ENCODE results near the gene VPS13D. TPM values are rescaled to one million over a fixed set of nuclear protein-coding genes. Genes with fewer than 3 reads are reported as not detected.

VPS13D gene
- total and polyA plus RNA-seq, 4 donors, result 10.2 to 68.3 (median 12.6) TPM

- TF ChIP-seq MAX (IDR thresholded peaks at IDR 0.05) (peak; percentile 72), ATF3 (IDR thresholded peaks at IDR 0.05) (peak; percentile 80), FOXA1 (IDR thresholded peaks at IDR 0.05) (peak; percentile 8), EGR1 (IDR thresholded peaks at IDR 0.05; ENCODE audit: low read depth in 2 of 2) (peak in 1 of 2 donors; percentile 59), RAD21 (IDR thresholded peaks at IDR 0.05) (peak; percentile 29 to 38), GABPA (IDR thresholded peaks at IDR 0.05 in 1 of 2, conservative IDR thresholded peaks at IDR 0.05 in 1 of 2) (no peak)
Observed at GRCh38 chr1:12180315-12180714, 49.5 kb upstream of the VPS13D start (continued).

GRCh38 chr1:12180903-12181302 lies 48.9 kb upstream of the VPS13D start:
- no peak for DNase-seq (ENCODE audit: low spot score)
- Histone ChIP-seq H3K36me3 (ENCODE audit: control insufficient read depth in 4 of 4, insufficient read depth in 3 of 4, low read depth in 1 of 4, low read length in 3 of 4) (no peaks in the 10 kb centered on the region), H3K27ac (ENCODE audit: low read depth in 1 of 2, low read length in 2 of 2) (peak overlapping the region; percentile 64 to 87), H3K4me3 (ENCODE audit: low read depth in 1 of 3, low read length in 3 of 3) (no peak overlapping the region), H3K9me3 (ENCODE audit: control insufficient read depth in 4 of 4, low read length in 3 of 4) (no peaks in the 10 kb centered on the region), H3K27me3 (ENCODE audit: control insufficient read depth in 4 of 4, insufficient read depth in 4 of 4, low read length in 3 of 4) (no peaks in the 10 kb centered on the region), H3K9ac (ENCODE audit: low read depth in 1 of 2, low read length in 2 of 2) (peak overlapping the region; percentile 15), H3K4me1 (ENCODE audit: control insufficient read depth in 4 of 4, insufficient read depth in 4 of 4, low read length in 3 of 4) (peaks cover 25 to 63% (median 44%) of the 10 kb centered on the region in 4 donors)
- TF ChIP-seq ZBTB33 (IDR thresholded peaks at IDR 0.05), result no peak
- WGBS, result 76% methylated on average over 7 of the region's 7 CpGs

GRCh38 chr1:12181568-12181967 lies 48.3 kb upstream of the VPS13D start:
- H3K9ac ChIP-seq (ENCODE audit: low read depth in 1 of 2, low read length in 2 of 2), result peak overlapping the region in 1 of 2 donors; percentile 15
- no peak overlapping the region for H3K4me3 ChIP-seq (ENCODE audit: low read depth in 1 of 3, low read length in 3 of 3)
- no peak for DNase-seq (ENCODE audit: low spot score)
- no peaks in the 10 kb centered on the region for H3K36me3 ChIP-seq (ENCODE audit: control insufficient read depth in 4 of 4, insufficient read depth in 3 of 4, low read depth in 1 of 4, low read length in 3 of 4)
- TF ChIP-seq JUND (IDR thresholded peaks at IDR 0.05), result no peak
- no peak for TF ChIP-seq REST (IDR thresholded peaks at IDR 0.05)
- no peak for TF ChIP-seq YY1 (IDR thresholded peaks at IDR 0.05)
- no peak for TF ChIP-seq HNF4A (conservative IDR thresholded peaks at IDR 0.05)
- peak overlapping the region; percentile 55 to 64 for H3K27ac ChIP-seq (ENCODE audit: low read depth in 1 of 2, low read length in 2 of 2)
- peaks cover 30 to 70% (median 51%) of the 10 kb centered on the region in 4 donors for H3K4me1 ChIP-seq (ENCODE audit: control insufficient read depth in 4 of 4, insufficient read depth in 4 of 4, low read length in 3 of 4)
- 87% methylated on average over 7 of the region's 7 CpGs for WGBS
- no peaks in the 10 kb centered on the region for H3K27me3 ChIP-seq (ENCODE audit: control insufficient read depth in 4 of 4, insufficient read depth in 4 of 4, low read length in 3 of 4)
- H3K9me3 ChIP-seq (ENCODE audit: control insufficient read depth in 4 of 4, low read length in 3 of 4), result no peaks in the 10 kb centered on the region

Data from liver (tissue), 9 donors.